HEK293 (cell line): ENCODE measurements around the gene PYY.
"Not testable (repeated sequence)": the region's sequence is repeated elsewhere in the genome, so short reads cannot be mapped to it uniquely, and the experiment has no call there.

Experiments
- CTCF ChIA-PET: fragments of 350-600 bp; formaldehyde crosslinking; extraction: SDS; loops from one replicate; lab custom pipeline; 2021; ENCODE audit warnings: antibody characterized with exemption; lab: Yijun Ruan, JAX
- POLR2A ChIA-PET: fragments of 300-600 bp; formaldehyde crosslinking; extraction: SDS; loops from one replicate; lab custom pipeline; 2020; ENCODE audit warnings: antibody characterized with exemption, inconsistent platforms; lab: Yijun Ruan, JAX
- H3K27ac ChIP-seq: fragments of 200-500 bp; sonication (Bioruptor generic); 2 replicates; pipeline ENCODE4 v1.5.1; 2014; ENCODE audit warnings: low read depth, low read length, control low read depth, inconsistent platforms; ENCODE audit errors: extremely low read depth
- H3K36me3 ChIP-seq, 2 experiments: fragments of 200-500 bp in 1 of 2; sonication (Bioruptor generic) in 1 of 2; 1 replicate in 1 of 2; 2 replicates in 1 of 2; pipeline ENCODE4 v1.5.1; 2014 to 2017; ENCODE audit warnings: inconsistent platforms in 2 of 2, low read length in 2 of 2; ENCODE audit not compliant: control insufficient read depth in 2 of 2, insufficient read depth in 1 of 2
- H3K4me1 ChIP-seq: fragments of 200-500 bp; sonication (Bioruptor generic); 2 replicates; pipeline ENCODE4 v1.5.1; 2014; ENCODE audit warnings: mild to moderate bottlenecking, low read length, inconsistent platforms; ENCODE audit not compliant: control insufficient read depth, insufficient read depth
- H3K4me3 ChIP-seq: 2 replicates; pipeline ENCODE4 v1.5.1; 2011; ENCODE audit warnings: low read depth, mild to moderate bottlenecking, control low read depth, low read length, moderate library complexity
- H3K9me3 ChIP-seq: fragments of 200-500 bp; sonication (Bioruptor generic); 2 replicates; pipeline ENCODE4 v1.5.1; 2014; ENCODE audit warnings: low read depth, low read length, inconsistent platforms; ENCODE audit not compliant: control insufficient read depth, insufficient read depth
- BCL11B ChIP-seq: fragments of 450-650 bp; formaldehyde crosslinking; IDR thresholded peaks from 2 replicates; pipeline ENCODE4 v1.5.1; 2016; ENCODE audit warnings: low read depth, missing biosample characterization, missing genetic modification characterization
- KLF9 ChIP-seq: fragments of 450-650 bp; formaldehyde crosslinking; IDR thresholded peaks from 2 replicates; pipeline ENCODE4 v1.5.1; 2016; ENCODE audit warnings: missing biosample characterization, missing genetic modification characterization, low read depth
- OVOL3 ChIP-seq: fragments of 450-650 bp; formaldehyde crosslinking; IDR thresholded peaks from 2 replicates; pipeline ENCODE4 v1.5.1; 2016; ENCODE audit warnings: missing biosample characterization, missing genetic modification characterization
- REPIN1 ChIP-seq: fragments of 450-650 bp; formaldehyde crosslinking; IDR thresholded peaks from 2 replicates; pipeline ENCODE4 v1.5.1; 2017; ENCODE audit warnings: missing biosample characterization, missing genetic modification characterization, low read depth
- ZFHX2 ChIP-seq: fragments of 450-650 bp; formaldehyde crosslinking; conservative IDR thresholded peaks from 2 replicates; pipeline ENCODE4 v1.5.1; 2016; ENCODE audit warnings: missing biosample characterization, missing genetic modification characterization
- ZNF114 ChIP-seq: fragments of 450-650 bp; formaldehyde crosslinking; IDR thresholded peaks from 2 replicates; pipeline ENCODE4 v1.5.0; 2017; ENCODE audit warnings: missing biosample characterization, missing genetic modification characterization
- ZNF133 ChIP-seq: fragments of 450-650 bp; formaldehyde crosslinking; IDR thresholded peaks from 2 replicates; pipeline ENCODE4 v1.5.1; 2016; ENCODE audit warnings: missing biosample characterization, missing genetic modification characterization
- ZNF157 ChIP-seq: fragments of 450-650 bp; formaldehyde crosslinking; IDR thresholded peaks from 2 replicates; pipeline ENCODE4 v1.5.1; 2016; ENCODE audit warnings: missing biosample characterization, missing genetic modification characterization
- ZNF211 ChIP-seq: fragments of 450-650 bp; formaldehyde crosslinking; IDR thresholded peaks from 2 replicates; pipeline ENCODE4 v1.5.1; 2016; ENCODE audit warnings: low read depth, missing biosample characterization, missing genetic modification characterization
- ZNF23 ChIP-seq: fragments of 450-650 bp; formaldehyde crosslinking; IDR thresholded peaks from 2 replicates; pipeline ENCODE4 v1.5.1; 2016; ENCODE audit warnings: missing biosample characterization, missing genetic modification characterization, borderline replicate concordance
- ZNF292 ChIP-seq: fragments of 450-650 bp; formaldehyde crosslinking; IDR thresholded peaks from 2 replicates; pipeline ENCODE4 v1.5.1; 2016; ENCODE audit warnings: low read depth, missing biosample characterization, missing genetic modification characterization, borderline replicate concordance
- ZNF585B ChIP-seq: fragments of 450-650 bp; formaldehyde crosslinking; IDR thresholded peaks from 2 replicates; pipeline ENCODE4 v1.5.1; 2016; ENCODE audit warnings: missing biosample characterization, missing genetic modification characterization
- ZSCAN30 ChIP-seq: fragments of 450-650 bp; IDR thresholded peaks from 2 replicates; pipeline ENCODE4 v1.5.1; 2018; ENCODE audit warnings: missing biosample characterization, mild to moderate bottlenecking, missing genetic modification characterization, moderate library complexity
- ZSCAN5A ChIP-seq: fragments of 450-650 bp; formaldehyde crosslinking; IDR thresholded peaks from 2 replicates; pipeline ENCODE4 v1.5.1; 2016; ENCODE audit warnings: missing biosample characterization, missing genetic modification characterization
- TF ChIP-seq, protein P1 (sequence below): fragments of 450-650 bp; formaldehyde crosslinking; IDR thresholded peaks from 2 replicates; pipeline ENCODE4 v1.5.1; 2016; ENCODE audit warnings: missing biosample characterization, missing genetic modification characterization
- TF ChIP-seq, protein P2 (sequence below): IDR thresholded peaks from 2 replicates; pipeline ENCODE4 v1.6.1; 2011; ENCODE audit warnings: mild to moderate bottlenecking, low read depth, low read length, borderline replicate concordance

Gene PYY

DNA sequence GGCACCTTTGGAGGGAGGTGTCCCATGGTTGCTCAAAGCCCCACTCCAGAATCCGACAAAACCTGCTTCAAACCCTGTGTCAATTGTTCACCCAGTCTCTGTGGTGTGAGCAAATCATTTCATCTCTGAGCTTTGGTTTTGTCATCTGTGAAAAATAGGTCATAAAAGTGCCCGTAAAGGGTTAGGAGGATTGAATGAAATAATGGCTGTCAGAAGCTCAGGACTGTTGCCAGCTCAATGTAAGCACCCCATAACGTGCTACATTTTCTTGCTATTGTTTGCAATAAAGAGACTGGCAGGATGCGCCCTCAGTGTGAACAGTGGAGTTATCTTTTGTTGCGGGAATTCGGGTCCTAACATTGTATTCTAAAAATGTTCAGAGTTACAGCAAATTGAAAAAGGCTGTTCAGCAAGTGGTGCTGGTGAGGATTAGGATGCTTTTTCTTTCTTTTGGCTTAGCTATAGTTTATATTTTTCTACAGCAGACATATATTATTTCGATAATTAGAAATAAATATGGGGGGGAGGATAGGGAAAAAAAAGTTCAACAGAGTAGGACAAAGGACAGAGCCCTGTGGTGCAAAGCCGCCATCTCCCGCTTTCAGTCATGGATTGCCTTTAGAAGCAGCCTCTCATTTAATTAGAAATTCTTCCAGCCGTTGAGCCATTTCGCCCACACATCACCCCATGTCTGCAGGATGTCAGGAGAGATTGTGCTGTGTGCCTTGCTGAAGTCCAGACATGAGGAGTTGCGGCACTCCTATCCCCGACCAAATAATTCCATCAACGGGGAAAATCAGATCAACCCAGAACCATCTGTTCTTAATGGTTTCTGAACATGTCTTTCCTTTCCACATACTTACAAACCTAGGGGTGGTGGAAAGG, 20.9 kb upstream of the PYY start:
- Histone ChIP-seq H3K9me3 (no peaks in the 10 kb centered on the region), H3K4me1 (no peaks in the 10 kb centered on the region), H3K27ac (no peak overlapping the region), H3K4me3 (no peak overlapping the region), H3K36me3 (no peaks in the 10 kb centered on the region)
- ChIA-PET CTCF (interaction anchor here (0.7 to 1.6 kb wide), 6 partner anchors 8 to 97 kb away, joined by 3 to 6 read pairs (median 4); no protein-coding TSS in a partner anchor), POLR2A (no interaction called here)
- TF ChIP-seq OVOL3 (no peak), ZNF292 (tag by site-specific recombination) (no peak), ZSCAN5A (tag by site-specific recombination) (no peak), KLF9 (tag by site-specific recombination) (no peak), ZFHX2 (tag by site-specific recombination) (no peak), ZNF133 (no peak), REPIN1 (no peak), ZSCAN30 (tag by site-specific recombination) (no peak), ZNF585B (tag by site-specific recombination) (no peak), ZNF211 (no peak), ZNF114 (tag by site-specific recombination) (no peak), ZNF23 (tag by site-specific recombination) (no peak), BCL11B (tag by site-specific recombination) (no peak), ZNF157 (tag by site-specific recombination) (no peak)
- TF ChIP-seq, protein P1, sequence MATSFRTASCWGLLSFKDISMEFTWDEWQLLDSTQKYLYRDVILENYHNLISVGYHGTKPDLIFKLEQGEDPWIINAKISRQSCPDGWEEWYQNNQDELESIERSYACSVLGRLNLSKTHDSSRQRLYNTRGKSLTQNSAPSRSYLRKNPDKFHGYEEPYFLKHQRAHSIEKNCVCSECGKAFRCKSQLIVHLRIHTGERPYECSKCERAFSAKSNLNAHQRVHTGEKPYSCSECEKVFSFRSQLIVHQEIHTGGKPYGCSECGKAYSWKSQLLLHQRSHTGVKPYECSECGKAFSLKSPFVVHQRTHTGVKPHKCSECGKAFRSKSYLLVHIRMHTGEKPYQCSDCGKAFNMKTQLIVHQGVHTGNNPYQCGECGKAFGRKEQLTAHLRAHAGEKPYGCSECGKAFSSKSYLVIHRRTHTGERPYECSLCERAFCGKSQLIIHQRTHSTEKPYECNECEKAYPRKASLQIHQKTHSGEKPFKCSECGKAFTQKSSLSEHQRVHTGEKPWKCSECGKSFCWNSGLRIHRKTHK (tag by site-specific recombination): no peak
- TF ChIP-seq, protein P2, sequence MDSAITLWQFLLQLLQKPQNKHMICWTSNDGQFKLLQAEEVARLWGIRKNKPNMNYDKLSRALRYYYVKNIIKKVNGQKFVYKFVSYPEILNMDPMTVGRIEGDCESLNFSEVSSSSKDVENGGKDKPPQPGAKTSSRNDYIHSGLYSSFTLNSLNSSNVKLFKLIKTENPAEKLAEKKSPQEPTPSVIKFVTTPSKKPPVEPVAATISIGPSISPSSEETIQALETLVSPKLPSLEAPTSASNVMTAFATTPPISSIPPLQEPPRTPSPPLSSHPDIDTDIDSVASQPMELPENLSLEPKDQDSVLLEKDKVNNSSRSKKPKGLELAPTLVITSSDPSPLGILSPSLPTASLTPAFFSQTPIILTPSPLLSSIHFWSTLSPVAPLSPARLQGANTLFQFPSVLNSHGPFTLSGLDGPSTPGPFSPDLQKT: no peak

- not testable (repeated sequence) for H3K27ac ChIP-seq, H3K4me3 ChIP-seq, H3K9me3 ChIP-seq, H3K4me1 ChIP-seq, H3K36me3 ChIP-seq
- ChIA-PET CTCF (interaction anchor here (0.6 to 1.5 kb wide), 5 partner anchors 12 to 95 kb away, joined by 3 to 9 read pairs (median 3); no protein-coding TSS in a partner anchor), POLR2A (interaction anchor here (1.1 kb wide), 1 partner anchor 13 kb away, joined by 4 read pairs; no protein-coding TSS in a partner anchor)
Measured at GRCh38 chr17:43972444-43973212, 18.9 kb upstream of the PYY start.

- not testable (repeated sequence) for H3K27ac ChIP-seq, H3K9me3 ChIP-seq, H3K4me1 ChIP-seq, H3K4me3 ChIP-seq, H3K36me3 ChIP-seq
- CTCF ChIA-PET: interaction anchor here (0.8 to 1.4 kb wide), 4 partner anchors 11 to 28 kb away, joined by 3 to 9 read pairs (median 4); no protein-coding TSS in a partner anchor
- POLR2A ChIA-PET: interaction anchor here (1.1 kb wide), 1 partner anchor 11 kb away, joined by 4 read pairs; no protein-coding TSS in a partner anchor
Measured at GRCh38 chr17:43971436-43971835, 17.7 kb upstream of the PYY start.
